ENCODE data around the gene FRMPD2. TPM values are rescaled to one million over a fixed set of nuclear protein-coding genes. Genes with fewer than 3 reads are reported as not detected.

The FRMPD2 gene
- total RNA-seq, 1 experiment from 2014 or later: 1.1 TPM

GRCh38 chr10:48307711-48308018, 33.2 kb upstream of the FRMPD2 start:
- no peak for TF ChIP-seq KAT7 (CRISPR knock-in tag; IDR thresholded peaks at IDR 0.05; ENCODE audit: borderline replicate concordance)
- TF ChIP-seq CTCF (IDR thresholded peaks at IDR 0.05): no peak
- no peak for TF ChIP-seq RORB (CRISPR knock-in tag; IDR thresholded peaks at IDR 0.05)
- no peak for TF ChIP-seq USF2 (CRISPR knock-in tag; IDR thresholded peaks at IDR 0.05)
- TF ChIP-seq RELA (CRISPR knock-in tag; IDR thresholded peaks at IDR 0.05; ENCODE audit: borderline replicate concordance): no peak
- DNase-seq (ENCODE audit: low spot score) (no peak), ATAC-seq (no peak)
- POLR2A ChIA-PET: no interaction called here
- Mint-ChIP-seq H3K36me3 (no peaks in the 10 kb centered on the region), H3K27me3 (ENCODE audit: low read depth) (peaks cover 22% of the 10 kb centered on the region), H3K9me3 (no peaks in the 10 kb centered on the region), H3K27ac (peak overlapping the region; percentile 57), H3K4me3 (peak overlapping the region; percentile 75), H3K4me1 (peaks cover 20% of the 10 kb centered on the region)
- CTCF ChIA-PET: no interaction called here

GRCh38 chr10:48306870-48307710, 32.6 kb upstream of the FRMPD2 start:
- H3K4me1 Mint-ChIP-seq: peaks cover 20% of the 10 kb centered on the region
- H3K9me3 Mint-ChIP-seq: no peaks in the 10 kb centered on the region
- DNase-seq (ENCODE audit: low spot score) (no peak), ATAC-seq (peak; percentile 17)
- CTCF ChIA-PET: no interaction called here
- 0 out of 2 replicates have a peak, but pooled peaks have one; percentile 7 for TF ChIP-seq FOXK1 (CRISPR knock-in tag; IDR thresholded peaks at IDR 0.05)
- TF ChIP-seq TCF7 (CRISPR knock-in tag; IDR thresholded peaks at IDR 0.05; ENCODE audit: low read depth): 0 out of 2 replicates have a peak, but pooled peaks have one; percentile 4
- no peak for TF ChIP-seq NFYB (CRISPR knock-in tag; conservative IDR thresholded peaks at IDR 0.05; ENCODE audit: low read depth)
- TF ChIP-seq HMGA2 (CRISPR knock-in tag; IDR thresholded peaks at IDR 0.05): no peak
- H3K27me3 Mint-ChIP-seq (ENCODE audit: low read depth): peaks cover 22% of the 10 kb centered on the region
- peak overlapping the region; percentile 75 for H3K4me3 Mint-ChIP-seq
- POLR2A ChIA-PET: no interaction called here
- peak overlapping the region; percentile 57 for H3K27ac Mint-ChIP-seq
- no peaks in the 10 kb centered on the region for H3K36me3 Mint-ChIP-seq

- Mint-ChIP-seq H3K9me3 (no peaks in the 10 kb centered on the region), H3K27me3 (ENCODE audit: low read depth) (peaks cover 22% of the 10 kb centered on the region), H3K27ac (peak within 1 kb of the TSS; percentile 85), H3K4me1 (peaks cover 24% of the 10 kb centered on the region), H3K36me3 (no peaks in the 10 kb centered on the region), H3K4me3 (peak within 1 kb of the TSS; percentile 75)
- ChIA-PET CTCF (interaction anchor here (0.8 to 1.1 kb wide), 3 partner anchors 15 to 55 kb away, joined by 4 to 5 read pairs (median 5); no protein-coding TSS in a partner anchor), POLR2A (no interaction called here)
- ATAC-seq (peak; percentile 95), DNase-seq (ENCODE audit: low spot score) (peak; percentile 98)
- TF ChIP-seq ATF3 (CRISPR knock-in tag; conservative IDR thresholded peaks at IDR 0.05) (no peak), ZNF138 (CRISPR knock-in tag; conservative IDR thresholded peaks at IDR 0.05) (no peak), ATF2 (CRISPR knock-in tag; IDR thresholded peaks at IDR 0.05; ENCODE audit: borderline replicate concordance, low read depth) (peak; percentile 74; the same call in 1 of the 2 replicates), FOXP4 (CRISPR knock-in tag; IDR thresholded peaks at IDR 0.05) (peak; percentile 97), ZSCAN18 (CRISPR knock-in tag; IDR thresholded peaks at IDR 0.05) (no peak), FOXP1 (CRISPR knock-in tag; IDR thresholded peaks at IDR 0.05; ENCODE audit: borderline replicate concordance) (peak; percentile 96), ELF4 (CRISPR knock-in tag; IDR thresholded peaks at IDR 0.05; ENCODE audit: low read depth) (no peak), E2F5 (CRISPR knock-in tag; IDR thresholded peaks at IDR 0.05) (peak; percentile 73; the same call in 1 of the 2 replicates), ATF6 (CRISPR knock-in tag; IDR thresholded peaks at IDR 0.05) (no peak)
These were observed 31.9 kb upstream of the FRMPD2 start, which contains the start of gene MAPK8 for GRCh38 chr10:48306265-48306869. Gene MAPK8, plus strand, starts transcription at chr10:48306677. Its CDS starts 94,984 bp downstream, at chr10:48401661.

Measured in WTC11 (cell line).